ENCODE results near the gene NUDT14. TPM values are rescaled to one million over a fixed set of nuclear protein-coding genes. Genes with fewer than 3 reads are reported as not detected.

Gene NUDT14
- total and polyA plus RNA-seq, 2 of the 8 experiments (the other 6 are each of a cell fraction or from before 2014, with no cell fraction given), result 25.5 to 33.3 TPM

- no peak overlapping the region for H2BK12ac ChIP-seq (ENCODE audit: low read depth, low read length)
- no peak overlapping the region for H2BK120ac ChIP-seq (replicated peaks; ENCODE audit: low read depth, low read length)
- no peaks in the 10 kb centered on the region for H3K79me1 ChIP-seq (ENCODE audit: low read depth, low read length)
- peaks cover 0 to 6% (median 0%) of the 10 kb centered on the region in 4 experiments; a peak in 4 of 7 replicates for H3K4me1 ChIP-seq (replicated peaks in 1 of 4; ENCODE audit: control insufficient read depth in 3 of 4, insufficient read depth in 4 of 4, low read length in 3 of 4)
- H4K91ac ChIP-seq (replicated peaks; ENCODE audit: insufficient read length, low read length), result no peak overlapping the region
- ChIA-PET CTCF (ENCODE audit: partially characterized antibody) (interaction anchor here (1.0 to 2.5 kb wide), 9 partner anchors 9 to 280 kb away, joined by 3 to 10 read pairs (median 4); partner anchors contain the start of gene JAG2), POLR2A (ENCODE audit: partially characterized antibody) (interaction anchor here (0.6 to 1.2 kb wide), 2 partner anchors 17 to 34 kb away, joined by 3 read pairs; no protein-coding TSS in a partner anchor)
- 0 out of 2 replicates have a peak, but pooled peaks cover 2% of the 10 kb centered on the region for H3K23me2 ChIP-seq (ENCODE audit: low read depth, low read length)
- no peak overlapping the region for H3K4me2 ChIP-seq (ENCODE audit: insufficient read depth in 1 of 2, low read depth in 2 of 2, low read length in 2 of 2)
- no peaks in the 10 kb centered on the region for H3K36me3 ChIP-seq (ENCODE audit: control insufficient read depth in 2 of 4, insufficient read depth in 4 of 4, low read length in 3 of 4)
- no peak overlapping the region for H3K4me3 ChIP-seq (ENCODE audit: extremely low read depth in 1 of 4, insufficient read depth in 2 of 4, low read depth in 3 of 4, low read length in 4 of 4)
- whole genome bisulfite sequencing, 2 experiments (ENCODE audit: extremely low coverage in 1 of 2, insufficient coverage in 1 of 2, insufficient read length in 1 of 2, insufficient replicate concordance in 2 of 2, low coverage in 1 of 2, low lambda C conversion rate in 2 of 2, missing lambda C conversion rate in 1 of 2), result 94% methylated on average over 10 of the region's 12 CpGs; no CpG with 5 or more reads in 1 of the 2 experiments
- no peak overlapping the region for H2BK5ac ChIP-seq (ENCODE audit: low read depth, low read length)
- TF ChIP-seq TCF12 (IDR thresholded peaks at IDR 0.05; ENCODE audit: low read depth, low read length), result no peak
- TF ChIP-seq SAP30 (IDR thresholded peaks at IDR 0.05; ENCODE audit: insufficient read depth, insufficient replicate concordance, low read length), result no peak
- TF ChIP-seq SIN3A (conservative IDR thresholded peaks at IDR 0.05 in 1 of 2, IDR thresholded peaks at IDR 0.05 in 1 of 2; ENCODE audit: low read depth in 1 of 2, low read length in 2 of 2), result no peak
- H3K23ac ChIP-seq (ENCODE audit: insufficient read length), result no peak overlapping the region
- no peak overlapping the region for H3K27ac ChIP-seq (ENCODE audit: low read depth, low read length)
- no peak overlapping the region for H3K18ac ChIP-seq (ENCODE audit: extremely low read depth, low read length)
- no peak overlapping the region for H2AK5ac ChIP-seq (ENCODE audit: low read depth, low read length)
- H3K79me2 ChIP-seq (ENCODE audit: control insufficient read depth in 1 of 2, insufficient read depth in 2 of 2, low read length in 2 of 2), result no peaks in the 10 kb centered on the region
- no peak overlapping the region for H2BK20ac ChIP-seq (ENCODE audit: low read length)
- H2AFZ ChIP-seq (ENCODE audit: low read length), result no peak overlapping the region
- no peak overlapping the region for H3K4ac ChIP-seq (replicated peaks; ENCODE audit: insufficient read length, low read depth, low read length)
- no peak overlapping the region for H3K14ac ChIP-seq (ENCODE audit: insufficient read length)
- no peak overlapping the region for H4K8ac ChIP-seq (ENCODE audit: extremely low read depth, insufficient read depth, low read length)
- no peak overlapping the region for H3K9ac ChIP-seq (replicated peaks in 1 of 4; ENCODE audit: extremely low read depth in 1 of 4, low read depth in 3 of 4, low read length in 3 of 4)
- FAIRE-seq, result no peak
- H2BK15ac ChIP-seq (ENCODE audit: low read length), result no peak overlapping the region
- H3K56ac ChIP-seq (replicated peaks; ENCODE audit: insufficient read length, low read depth, low read length), result no peak overlapping the region
- peaks cover 0 to 2% of the 10 kb centered on the region in 2 experiments for H4K20me1 ChIP-seq (replicated peaks in 1 of 2; ENCODE audit: control insufficient read depth in 1 of 2, insufficient read depth in 2 of 2, low read length in 2 of 2)
- no peaks in the 10 kb centered on the region for H3K27me3 ChIP-seq (replicated peaks in 1 of 4; ENCODE audit: control insufficient read depth in 3 of 4, extremely low read depth in 1 of 4, insufficient read depth in 3 of 4, low read length in 3 of 4)
- H4K5ac ChIP-seq (ENCODE audit: insufficient read length, low read depth, low read length), result no peak overlapping the region
- no peaks in the 10 kb centered on the region for H3K9me3 ChIP-seq (ENCODE audit: insufficient read depth in 2 of 2, low read depth in 1 of 2, low read length in 1 of 2)
- DNase-seq (ENCODE audit: low read depth in 1 of 2, low spot score in 2 of 2), result no peak
Measured at GRCh38 chr14:105154476-105154871, 26.6 kb downstream of the NUDT14 start.
